ENCODE results near the gene CLIP1. TPM values are rescaled to one million over a fixed set of nuclear protein-coding genes. Genes with fewer than 3 reads are reported as not detected.

CLIP1 gene
- total and polyA plus RNA-seq, 2 of the 8 experiments (the other 6 are each of a cell fraction or from before 2014, with no cell fraction given): 19.0 to 27.6 TPM

GRCh38 chr12:122250047-122250446 is 172.4 kb downstream of the CLIP1 start:
- Histone ChIP-seq H3K14ac (ENCODE audit: insufficient read length) (no peak overlapping the region), H3K9me3 (ENCODE audit: insufficient read depth in 2 of 2, low read depth in 1 of 2, low read length in 1 of 2) (no peaks in the 10 kb centered on the region), H3K9ac (replicated peaks in 1 of 4; ENCODE audit: extremely low read depth in 1 of 4, low read depth in 3 of 4, low read length in 3 of 4) (no peak overlapping the region), H2BK5ac (ENCODE audit: low read depth, low read length) (no peak overlapping the region), H2BK20ac (ENCODE audit: low read length) (no peak overlapping the region), H3K79me1 (ENCODE audit: low read depth, low read length) (no peaks in the 10 kb centered on the region), H3K27me3 (replicated peaks in 1 of 4; ENCODE audit: control insufficient read depth in 3 of 4, extremely low read depth in 1 of 4, insufficient read depth in 3 of 4, low read length in 3 of 4) (no peaks in the 10 kb centered on the region), H3K4me2 (ENCODE audit: insufficient read depth in 1 of 2, low read depth in 2 of 2, low read length in 2 of 2) (no peak overlapping the region), H2BK120ac (replicated peaks; ENCODE audit: low read depth, low read length) (no peak overlapping the region), H2AK5ac (ENCODE audit: low read depth, low read length) (no peak overlapping the region), H3K79me2 (ENCODE audit: control insufficient read depth in 1 of 2, insufficient read depth in 2 of 2, low read length in 2 of 2) (no peaks in the 10 kb centered on the region; a peak in 1 of 4 replicates), H3K27ac (ENCODE audit: low read depth, low read length) (no peak overlapping the region), H3K23me2 (ENCODE audit: low read depth, low read length) (no peaks in the 10 kb centered on the region), H4K5ac (ENCODE audit: insufficient read length, low read depth, low read length) (no peak overlapping the region), H2BK15ac (ENCODE audit: low read length) (no peak overlapping the region), H4K20me1 (replicated peaks in 1 of 2; ENCODE audit: control insufficient read depth in 1 of 2, insufficient read depth in 2 of 2, low read length in 2 of 2) (peaks cover 0 to 3% of the 10 kb centered on the region in 2 experiments), H3K4ac (replicated peaks; ENCODE audit: insufficient read length, low read depth, low read length) (no peak overlapping the region), H2BK12ac (ENCODE audit: low read depth, low read length) (no peak overlapping the region), H3K4me1 (replicated peaks in 1 of 4; ENCODE audit: control insufficient read depth in 3 of 4, insufficient read depth in 4 of 4, low read length in 3 of 4) (no peaks in the 10 kb centered on the region), H2AFZ (ENCODE audit: low read length) (no peak overlapping the region), H3K23ac (ENCODE audit: insufficient read length) (no peak overlapping the region), H3K56ac (replicated peaks; ENCODE audit: insufficient read length, low read depth, low read length) (no peak overlapping the region), H4K91ac (replicated peaks; ENCODE audit: insufficient read length, low read length) (no peak overlapping the region), H3K18ac (ENCODE audit: extremely low read depth, low read length) (no peak overlapping the region), H3K4me3 (ENCODE audit: extremely low read depth in 1 of 4, insufficient read depth in 2 of 4, low read depth in 3 of 4, low read length in 4 of 4) (no peak overlapping the region), H4K8ac (ENCODE audit: extremely low read depth, insufficient read depth, low read length) (no peak overlapping the region), H3K36me3 (ENCODE audit: control insufficient read depth in 2 of 4, insufficient read depth in 4 of 4, low read length in 3 of 4) (peaks cover 0 to 11% (median 1%) of the 10 kb centered on the region in 4 experiments; a peak in 4 of 8 replicates)
- FAIRE-seq (no peak), DNase-seq (ENCODE audit: low read depth in 1 of 2, low spot score in 2 of 2) (no peak)
- WGBS, 2 experiments (ENCODE audit: extremely low coverage in 1 of 2, insufficient coverage in 1 of 2, insufficient read length in 1 of 2, insufficient replicate concordance in 2 of 2, low coverage in 1 of 2, low lambda C conversion rate in 2 of 2, missing lambda C conversion rate in 1 of 2): 96% methylated on average over 6 of the region's 6 CpGs; no CpG with 5 or more reads in 1 of the 2 experiments
- CTCF ChIA-PET (ENCODE audit: partially characterized antibody): interaction anchor here (1.4 kb wide), 1 partner anchor 57 kb away, joined by 4 read pairs; no protein-coding TSS in a partner anchor
- POLR2A ChIA-PET (ENCODE audit: partially characterized antibody): interaction anchor here (1.1 to 1.6 kb wide), 6 partner anchors 8 to 24 kb away, joined by 3 to 6 read pairs (median 4); partner anchors contain the start of gene DIABLO
- TF ChIP-seq RFX5 (IDR thresholded peaks at IDR 0.05; ENCODE audit: borderline replicate concordance, low read depth, low read length): no peak
- TF ChIP-seq FOSL1 (IDR thresholded peaks at IDR 0.05; ENCODE audit: insufficient read depth, low read depth, low read length): no peak
- no peak for TF ChIP-seq PHF8 (conservative IDR thresholded peaks at IDR 0.05; ENCODE audit: low read depth, low read length)
- TF ChIP-seq BCL11A (IDR thresholded peaks at IDR 0.05; ENCODE audit: low read depth in 2 of 2, low read length in 2 of 2): no peak

Measured in H1 (cell line).